Melanocyte of skin (primary cell): Measurements from ENCODE around the gene NMNAT1. TPM values are rescaled to one million over a fixed set of nuclear protein-coding genes. Genes with fewer than 3 reads are reported as not detected.

ENCODE experiments used
- small RNA-seq, 2 donors: library from RNA; depleted of rRNA; stranded (forward); fragments of <200 nt; gene quantifications; one replicate each; pipeline ENCODE3, GENCODE V24; 2012
- total RNA-seq, 2 donors: library from RNA; depleted of rRNA; stranded (reverse); fragments of >200 nt; gene quantifications; 2 replicates each; pipeline ENCODE4 v1.2.3, GENCODE V29; 2012

NMNAT1 gene
- 1 to 10 TPM; 5.7 to 6.2 TPM for total RNA-seq

DNA sequence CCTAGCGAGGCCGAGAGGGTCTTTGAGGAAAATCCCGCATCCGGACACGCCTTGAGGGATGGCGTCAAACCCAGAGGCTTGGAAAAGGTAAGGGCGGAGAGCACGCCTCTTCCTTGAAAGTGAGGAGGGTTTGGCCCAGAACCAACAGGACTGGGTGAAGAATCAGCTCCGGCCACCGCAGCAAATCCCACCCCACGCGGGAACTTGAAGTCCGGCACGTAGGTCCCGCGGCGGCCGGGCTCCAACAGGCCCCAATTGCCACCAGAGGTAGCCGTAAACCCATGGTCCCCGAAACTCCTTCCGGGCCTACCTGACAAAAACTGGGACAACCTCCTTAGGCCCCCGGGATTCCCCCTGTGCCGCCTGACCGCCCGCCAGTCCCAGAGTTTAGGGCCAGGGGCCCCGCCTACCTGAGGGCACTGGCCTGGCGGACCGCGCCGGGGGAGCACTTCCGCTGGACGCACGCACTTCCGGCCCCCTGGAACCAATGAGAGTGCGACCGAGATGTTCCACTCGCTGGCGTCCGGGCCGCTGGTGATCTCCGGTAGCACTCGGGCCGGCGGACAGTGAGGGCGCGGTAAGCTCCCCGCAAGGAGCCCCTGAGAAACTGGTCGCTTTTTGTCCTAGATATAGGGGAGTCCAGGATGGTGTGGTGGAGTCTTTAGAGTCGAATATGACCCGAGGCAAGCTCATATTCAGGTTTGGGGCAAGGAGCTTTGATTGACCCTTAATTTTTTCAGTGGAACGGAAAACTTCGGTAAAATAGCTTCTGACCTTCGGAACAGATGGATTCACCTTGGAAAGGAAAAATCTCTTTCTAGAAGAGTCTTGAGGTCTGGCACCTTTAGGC, at the start of gene NMNAT1, which contains the start of gene LZIC:
TSS of gene NMNAT1 (plus strand) at position 537 of the 850 bp plus-strand sequence. CDS start 28,599 bp downstream, outside the sequence.
TSS of gene LZIC (minus strand) at position 453 of the 850 bp plus-strand sequence. CDS start 6,772 bp downstream, outside the sequence.

GRCh38 chr1:9910076-9910422, 33.2 kb upstream of the NMNAT1 start, which contains the start of gene CTNNBIP1:
TSS of gene CTNNBIP1 (minus strand) at chr1:9910269. CDS start at chr1:9872064, 38,205 bp downstream.

GRCh38 chr1:9996624-9997582, 53.6 kb downstream of the NMNAT1 start, which contains the start of gene RBP7:
TSS of gene RBP7 (plus strand) at chr1:9997228. CDS start at chr1:9997259, 31 bp downstream.

GRCh38 chr1:10032590-10033358, 89.5 kb downstream of the NMNAT1 start, which contains the start of gene UBE4B:
TSS of gene UBE4B (plus strand) at chr1:10032958. CDS start at chr1:10033671, 713 bp downstream.

Small RNAs within 50 kb of the gene (small RNA-seq; reads per million reads assigned to genes)
- gene MIR5697, result 1.3 to 1.4 reads per million in 2 donors

Other genes starting within 250 kb of the NMNAT1 start
- gene CLSTN1, start 119.5 kb upstream of the NMNAT1 start, total RNA-seq, result 10 to 100 TPM; 85.6 to 89.1 TPM
- gene CTNNBIP1, start 33.2 kb upstream of the NMNAT1 start, total RNA-seq, result 10 to 100 TPM; 11.7 to 18.3 TPM
- 10 to 100 TPM; 19.3 to 21.0 TPM for gene LZIC, start 84 bp upstream of the NMNAT1 start, total RNA-seq
- under 1 TPM in 1 of 2 donors, not detected in 1; 0.33 TPM for gene RBP7, start 53.8 kb downstream of the NMNAT1 start, total RNA-seq
- 10 to 100 TPM; 23.7 to 27.0 TPM for gene UBE4B, start 89.5 kb downstream of the NMNAT1 start, total RNA-seq